MM.1S (cell line): ENCODE measurements around the gene TIPIN.

Source experiments
- EZH2 ChIP-seq: fragments of 300-600 bp; sonication (generic); optimal IDR thresholded peaks from 2 replicates; pipeline ENCODE3; 2017; ENCODE audit warnings: low read depth, mild to moderate bottlenecking, antibody characterized with exemption, low read length, mixed read lengths
- EZH2phosphoT487 ChIP-seq: fragments of 300-600 bp; sonication (generic); IDR thresholded peaks from 2 replicates; pipeline ENCODE4 v1.6.1; 2018; ENCODE audit warnings: antibody characterized with exemption, low read length
- TF ChIP-seq, protein P1 (sequence below): fragments of 300-600 bp; sonication (generic); IDR thresholded peaks from 2 replicates; pipeline ENCODE4 v1.5.1; 2016; ENCODE audit warnings: antibody characterized with exemption, low read length, mixed read lengths

DNA sequence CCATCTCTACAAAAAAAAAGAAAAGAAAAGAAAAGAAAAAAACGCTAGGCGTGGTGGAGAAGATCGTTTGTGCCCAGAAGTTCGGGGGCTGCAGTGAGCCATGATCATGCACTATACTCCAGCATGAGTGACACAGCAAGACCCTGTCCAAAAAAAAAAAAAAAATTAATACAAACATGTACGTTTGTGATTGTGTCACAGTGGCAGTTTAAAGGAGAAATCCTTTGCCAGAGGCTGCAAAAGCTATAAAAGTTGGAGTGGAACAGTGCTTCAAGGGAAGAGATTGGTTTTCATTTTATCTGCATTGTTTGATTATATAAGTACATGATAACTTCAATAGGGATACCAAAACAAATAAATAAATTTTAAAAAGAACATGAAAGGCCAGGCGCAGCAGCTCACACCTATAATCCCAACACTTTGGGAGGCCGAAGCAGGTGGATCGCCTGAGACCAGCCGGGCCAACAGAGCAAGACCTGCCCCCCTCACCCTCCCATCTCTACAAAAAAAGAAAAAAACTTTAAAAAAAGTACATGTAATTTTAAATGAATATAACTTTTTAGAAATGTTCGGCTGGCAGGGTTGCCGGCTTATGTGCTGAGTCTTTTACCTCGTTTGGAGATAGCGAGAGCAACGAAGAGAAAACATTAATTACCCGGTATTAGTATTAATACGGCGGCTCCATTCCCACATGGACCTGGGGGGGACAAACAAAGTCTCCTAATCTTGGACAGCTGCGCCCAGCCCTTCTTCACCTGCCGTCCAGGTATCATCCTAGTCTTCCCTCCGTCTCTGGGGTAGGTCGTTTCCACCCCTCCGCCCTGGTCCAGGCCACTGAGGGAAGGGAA lies 63.7 kb downstream of the TIPIN start:
- TF ChIP-seq, protein P1, sequence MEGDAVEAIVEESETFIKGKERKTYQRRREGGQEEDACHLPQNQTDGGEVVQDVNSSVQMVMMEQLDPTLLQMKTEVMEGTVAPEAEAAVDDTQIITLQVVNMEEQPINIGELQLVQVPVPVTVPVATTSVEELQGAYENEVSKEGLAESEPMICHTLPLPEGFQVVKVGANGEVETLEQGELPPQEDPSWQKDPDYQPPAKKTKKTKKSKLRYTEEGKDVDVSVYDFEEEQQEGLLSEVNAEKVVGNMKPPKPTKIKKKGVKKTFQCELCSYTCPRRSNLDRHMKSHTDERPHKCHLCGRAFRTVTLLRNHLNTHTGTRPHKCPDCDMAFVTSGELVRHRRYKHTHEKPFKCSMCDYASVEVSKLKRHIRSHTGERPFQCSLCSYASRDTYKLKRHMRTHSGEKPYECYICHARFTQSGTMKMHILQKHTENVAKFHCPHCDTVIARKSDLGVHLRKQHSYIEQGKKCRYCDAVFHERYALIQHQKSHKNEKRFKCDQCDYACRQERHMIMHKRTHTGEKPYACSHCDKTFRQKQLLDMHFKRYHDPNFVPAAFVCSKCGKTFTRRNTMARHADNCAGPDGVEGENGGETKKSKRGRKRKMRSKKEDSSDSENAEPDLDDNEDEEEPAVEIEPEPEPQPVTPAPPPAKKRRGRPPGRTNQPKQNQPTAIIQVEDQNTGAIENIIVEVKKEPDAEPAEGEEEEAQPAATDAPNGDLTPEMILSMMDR = no peak
- no peak for TF ChIP-seq EZH2
- no peak for TF ChIP-seq EZH2phosphoT487
